HCT116 (cell line): ENCODE data around the gene EPRS1.

ENCODE experiments used
- EZH2 ChIP-seq: fragments of 200-600 bp; sonication (generic); IDR thresholded peaks from 2 replicates; pipeline ENCODE4 v1.6.1; 2017; ENCODE audit warnings: antibody characterized with exemption, mixed run types
- JUND ChIP-seq: IDR thresholded peaks from 2 replicates; pipeline ENCODE4 v1.6.1; 2012
- POLR2A ChIP-seq: IDR thresholded peaks from 2 replicates; pipeline ENCODE4 v1.7.0; 2011; ENCODE audit warnings: borderline replicate concordance; ENCODE audit not compliant: insufficient read depth, insufficient read length; ENCODE audit errors: extremely low read depth
- POLR2AphosphoS5 ChIP-seq: IDR thresholded peaks from 2 replicates; pipeline ENCODE4 v1.6.1; 2011; ENCODE audit warnings: mild to moderate bottlenecking, low read depth, low read length, moderate library complexity
- SRF ChIP-seq: IDR thresholded peaks from 2 replicates; pipeline ENCODE4 v1.6.1; 2012; ENCODE audit warnings: low read depth
- YY1 ChIP-seq: IDR thresholded peaks from 2 replicates; pipeline ENCODE4 v1.6.1; 2011; ENCODE audit warnings: low read length, low read depth, moderate library complexity, mild to moderate bottlenecking; ENCODE audit not compliant: insufficient replicate concordance; ENCODE audit errors: extremely low read depth
- TF ChIP-seq, protein P1 (sequence below), 3 experiments: fragments of 200-600 bp in 1 of 3; sonication (generic) in 1 of 3; IDR thresholded peaks in 2 of 3; conservative IDR thresholded peaks in 1 of 3; 2 replicates each; pipeline ENCODE4 v1.5.1; 2012 to 2017; ENCODE audit warnings: low read depth in 2 of 3, low read length in 2 of 3, antibody characterized with exemption in 1 of 3, borderline replicate concordance in 1 of 3, control low read depth in 1 of 3, mild to moderate bottlenecking in 1 of 3, mixed read lengths in 1 of 3, mixed run types in 1 of 3, moderate library complexity in 1 of 3; ENCODE audit not compliant: insufficient read depth in 1 of 3

DNA sequence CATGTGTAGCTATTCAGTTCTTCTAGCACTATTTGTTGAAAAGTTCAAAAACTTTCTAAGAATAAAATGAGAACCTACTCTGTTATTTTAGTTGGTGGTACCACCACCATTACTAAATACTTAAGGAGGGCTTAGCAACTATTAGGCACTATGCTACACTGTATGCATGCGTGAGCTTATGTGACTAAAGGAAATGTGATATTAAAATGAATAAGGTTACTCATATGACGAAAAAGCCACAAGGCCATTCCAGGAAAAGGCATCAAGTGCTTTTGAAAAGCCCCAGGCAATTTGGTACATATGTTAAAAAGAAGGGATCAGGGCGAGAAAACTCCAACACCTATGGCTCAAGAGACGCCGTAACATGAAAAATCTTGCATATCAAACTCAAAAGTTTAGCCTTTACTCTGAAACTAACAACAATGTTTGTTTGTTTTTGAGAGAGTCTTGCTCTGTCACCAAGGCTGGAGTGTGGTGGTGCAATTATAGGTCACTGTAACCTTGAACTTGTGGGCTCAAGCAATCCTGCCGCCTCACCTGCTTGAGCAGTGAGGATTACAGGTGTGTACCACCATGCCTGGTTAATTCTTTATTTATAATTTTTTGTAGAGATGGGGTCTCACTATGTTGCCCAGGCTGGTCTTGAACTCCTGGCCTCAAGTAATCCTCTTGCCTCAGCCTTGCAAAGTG is 42.5 kb downstream of the EPRS1 start:
- no peak for TF ChIP-seq POLR2A
- TF ChIP-seq, protein P1, sequence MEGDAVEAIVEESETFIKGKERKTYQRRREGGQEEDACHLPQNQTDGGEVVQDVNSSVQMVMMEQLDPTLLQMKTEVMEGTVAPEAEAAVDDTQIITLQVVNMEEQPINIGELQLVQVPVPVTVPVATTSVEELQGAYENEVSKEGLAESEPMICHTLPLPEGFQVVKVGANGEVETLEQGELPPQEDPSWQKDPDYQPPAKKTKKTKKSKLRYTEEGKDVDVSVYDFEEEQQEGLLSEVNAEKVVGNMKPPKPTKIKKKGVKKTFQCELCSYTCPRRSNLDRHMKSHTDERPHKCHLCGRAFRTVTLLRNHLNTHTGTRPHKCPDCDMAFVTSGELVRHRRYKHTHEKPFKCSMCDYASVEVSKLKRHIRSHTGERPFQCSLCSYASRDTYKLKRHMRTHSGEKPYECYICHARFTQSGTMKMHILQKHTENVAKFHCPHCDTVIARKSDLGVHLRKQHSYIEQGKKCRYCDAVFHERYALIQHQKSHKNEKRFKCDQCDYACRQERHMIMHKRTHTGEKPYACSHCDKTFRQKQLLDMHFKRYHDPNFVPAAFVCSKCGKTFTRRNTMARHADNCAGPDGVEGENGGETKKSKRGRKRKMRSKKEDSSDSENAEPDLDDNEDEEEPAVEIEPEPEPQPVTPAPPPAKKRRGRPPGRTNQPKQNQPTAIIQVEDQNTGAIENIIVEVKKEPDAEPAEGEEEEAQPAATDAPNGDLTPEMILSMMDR (IDR thresholded peaks at IDR 0.05 in 2 of 3, conservative IDR thresholded peaks at IDR 0.05 in 1 of 3; ENCODE audit: borderline replicate concordance in 1 of 3, insufficient read depth in 1 of 3, low read depth in 2 of 3, low read length in 2 of 3): no peak
- no peak for TF ChIP-seq YY1
- TF ChIP-seq SRF: no peak
- TF ChIP-seq EZH2: no peak
- no peak for TF ChIP-seq POLR2AphosphoS5
- TF ChIP-seq JUND: no peak
